NCI-H1105 treated with DMSO at 0.1 percent for 48 hours (cell line): ENCODE measurements around the gene AOPEP.

ENCODE experiments used
- DNase-seq: peaks from one replicate; lab custom pipeline; 2025; lab: John Stamatoyannopoulos, UW

The AOPEP gene, protein sequence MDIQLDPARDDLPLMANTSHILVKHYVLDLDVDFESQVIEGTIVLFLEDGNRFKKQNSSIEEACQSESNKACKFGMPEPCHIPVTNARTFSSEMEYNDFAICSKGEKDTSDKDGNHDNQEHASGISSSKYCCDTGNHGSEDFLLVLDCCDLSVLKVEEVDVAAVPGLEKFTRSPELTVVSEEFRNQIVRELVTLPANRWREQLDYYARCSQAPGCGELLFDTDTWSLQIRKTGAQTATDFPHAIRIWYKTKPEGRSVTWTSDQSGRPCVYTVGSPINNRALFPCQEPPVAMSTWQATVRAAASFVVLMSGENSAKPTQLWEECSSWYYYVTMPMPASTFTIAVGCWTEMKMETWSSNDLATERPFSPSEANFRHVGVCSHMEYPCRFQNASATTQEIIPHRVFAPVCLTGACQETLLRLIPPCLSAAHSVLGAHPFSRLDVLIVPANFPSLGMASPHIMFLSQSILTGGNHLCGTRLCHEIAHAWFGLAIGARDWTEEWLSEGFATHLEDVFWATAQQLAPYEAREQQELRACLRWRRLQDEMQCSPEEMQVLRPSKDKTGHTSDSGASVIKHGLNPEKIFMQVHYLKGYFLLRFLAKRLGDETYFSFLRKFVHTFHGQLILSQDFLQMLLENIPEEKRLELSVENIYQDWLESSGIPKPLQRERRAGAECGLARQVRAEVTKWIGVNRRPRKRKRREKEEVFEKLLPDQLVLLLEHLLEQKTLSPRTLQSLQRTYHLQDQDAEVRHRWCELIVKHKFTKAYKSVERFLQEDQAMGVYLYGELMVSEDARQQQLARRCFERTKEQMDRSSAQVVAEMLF

GRCh38 chr9:94726495-94727191 lies at the start of gene AOPEP:
Gene AOPEP (plus strand): TSS chr9:94726699. CDS start chr9:94759784, 33,085 bp downstream.
- DNase-seq = peak; percentile 94

DNA sequence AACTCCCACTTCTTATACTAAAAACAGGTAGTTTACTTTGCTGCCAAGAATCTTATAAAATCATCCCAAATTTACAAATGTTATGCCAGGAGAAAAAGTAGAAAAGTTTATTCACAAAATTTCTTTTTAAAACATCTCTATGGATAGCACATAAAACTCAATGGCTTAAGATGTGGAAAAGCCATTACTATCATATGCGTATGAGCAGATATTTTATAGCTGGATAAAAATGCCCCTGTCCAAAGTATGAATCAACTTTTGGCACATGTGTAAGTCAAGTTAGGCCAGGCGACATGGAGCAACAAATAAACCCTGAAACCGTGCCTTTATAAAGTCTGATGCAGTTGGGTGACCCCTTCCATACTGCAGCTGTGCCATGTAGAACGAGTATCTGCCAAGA lies 48.6 kb upstream of the AOPEP start:
- DNase-seq = no peak

DNA sequence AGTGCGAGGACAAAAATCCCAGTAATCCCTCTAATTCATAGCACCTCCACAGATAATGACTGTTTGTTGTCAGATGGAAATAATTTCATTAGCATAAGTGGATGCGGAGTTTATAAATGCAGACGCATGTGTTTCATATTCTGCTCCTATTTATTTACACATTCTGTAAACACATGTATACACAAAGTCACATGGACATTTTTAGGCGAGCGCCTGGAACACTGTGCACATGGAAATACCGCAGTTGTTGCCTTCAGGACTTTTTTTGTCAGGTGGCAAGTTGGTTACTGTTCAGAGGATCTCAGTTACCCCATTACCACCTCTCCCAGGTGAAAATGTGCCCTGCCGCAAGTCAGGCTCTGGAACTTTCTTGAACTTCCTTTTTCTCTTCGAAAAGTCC lies 46.9 kb upstream of the AOPEP start:
- DNase-seq = no peak

GRCh38 chr9:94680020-94680419 lies 46.5 kb upstream of the AOPEP start:
- no peak for DNase-seq

GRCh38 chr9:94680621-94681020 lies 45.9 kb upstream of the AOPEP start:
- no peak for DNase-seq

- DNase-seq = peak; percentile 55
Observed at GRCh38 chr9:94681508-94681907, 45.0 kb upstream of the AOPEP start.

DNA sequence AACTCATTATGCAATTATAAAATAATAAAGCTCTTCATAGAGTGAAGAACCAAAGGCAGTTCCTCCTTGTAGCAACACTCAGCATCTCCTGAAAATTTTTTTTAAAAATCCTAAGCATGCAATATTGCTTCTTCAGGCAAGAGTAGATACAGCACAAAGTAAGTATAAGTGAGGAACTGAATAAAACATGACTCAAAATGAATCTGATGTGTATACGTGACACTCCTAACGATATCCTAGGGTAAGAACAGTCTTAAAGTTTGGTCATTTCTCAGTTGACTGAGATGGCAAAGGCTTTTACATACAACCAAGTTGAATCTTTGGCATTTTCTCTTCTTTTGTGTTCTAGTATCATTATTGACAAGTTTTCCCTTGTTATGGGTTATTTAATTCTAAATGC lies 41.1 kb upstream of the AOPEP start:
- DNase-seq = no peak

- peak; percentile 55 for DNase-seq
Observed at GRCh38 chr9:94687451-94687850, 39.0 kb upstream of the AOPEP start.

- DNase-seq = no peak
Observed at GRCh38 chr9:94690344-94690743, 36.2 kb upstream of the AOPEP start.

DNA sequence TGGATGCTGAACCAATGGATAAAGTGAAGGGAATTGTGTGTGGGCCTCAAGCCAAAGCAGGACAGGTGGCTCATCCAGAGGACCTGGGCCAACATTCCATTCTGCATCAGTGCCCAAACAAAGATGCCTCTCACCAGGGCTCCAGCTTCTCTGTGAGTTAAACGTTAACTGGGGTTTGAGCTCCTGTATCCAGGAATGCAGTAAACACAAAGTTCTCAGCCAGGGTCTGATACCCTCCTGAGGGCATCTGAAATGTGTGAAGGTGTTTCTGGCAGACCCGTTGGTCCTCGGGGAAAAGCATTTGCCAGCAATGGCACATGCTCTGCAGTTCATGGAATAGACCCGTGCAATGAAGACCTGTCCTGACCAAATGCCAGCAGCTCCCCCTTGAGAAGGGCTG lies 33.9 kb upstream of the AOPEP start:
- DNase-seq = peak; percentile 34

- no peak for DNase-seq
Observed at GRCh38 chr9:94693485-94694204, 32.9 kb upstream of the AOPEP start.

DNA sequence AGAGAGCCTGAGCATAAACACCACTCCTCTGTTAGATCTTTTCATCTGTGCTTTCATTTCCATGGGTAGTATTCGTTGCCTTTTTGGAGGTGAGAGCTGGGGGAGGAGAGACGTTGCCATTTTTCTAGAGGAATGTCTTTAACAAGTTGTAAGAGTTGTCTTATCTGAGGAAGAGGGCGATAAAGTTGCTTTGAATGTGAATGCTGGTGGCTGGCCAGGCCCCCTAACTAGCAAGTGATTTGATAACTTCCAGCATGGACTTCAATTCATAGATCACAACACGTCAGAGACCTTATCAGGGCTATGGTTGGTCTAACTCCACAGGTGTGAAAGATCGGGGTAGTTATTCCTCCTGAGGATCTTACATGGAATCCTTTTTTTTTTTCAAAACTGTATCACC lies 30.0 kb upstream of the AOPEP start:
- no peak for DNase-seq

DNA sequence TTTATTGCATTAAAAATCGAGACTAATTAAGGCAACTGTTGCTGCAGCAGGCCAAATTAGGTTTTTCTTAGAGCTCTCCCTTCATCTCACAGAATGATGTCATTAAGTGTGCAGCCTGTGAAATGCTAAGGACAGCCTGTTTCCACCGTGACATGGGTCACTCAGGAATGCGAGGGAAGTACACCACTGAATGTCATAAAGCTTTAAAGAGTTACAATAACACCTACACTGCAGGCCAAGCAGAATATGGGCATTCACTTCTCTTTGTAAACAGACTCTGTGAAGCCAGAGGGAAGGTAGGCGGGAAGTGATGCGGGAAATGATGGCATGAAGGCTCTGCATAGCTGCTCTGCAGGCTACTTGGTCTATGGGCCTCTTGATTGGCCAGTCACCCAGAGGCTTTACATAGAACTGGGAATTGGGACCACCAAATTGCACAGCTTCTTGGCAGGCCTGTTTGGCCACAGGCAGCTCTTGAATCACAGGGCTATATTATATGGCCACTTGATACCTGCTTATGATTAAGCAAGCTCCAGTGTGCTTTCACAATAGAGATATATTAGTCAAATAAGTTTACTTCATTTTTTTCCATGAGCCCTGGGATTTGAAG lies 28.4 kb upstream of the AOPEP start:
- no peak for DNase-seq

GRCh38 chr9:94699715-94700373 lies 26.7 kb upstream of the AOPEP start:
- no peak for DNase-seq

- DNase-seq = no peak
Observed at GRCh38 chr9:94700445-94700844, 26.1 kb upstream of the AOPEP start.

DNA sequence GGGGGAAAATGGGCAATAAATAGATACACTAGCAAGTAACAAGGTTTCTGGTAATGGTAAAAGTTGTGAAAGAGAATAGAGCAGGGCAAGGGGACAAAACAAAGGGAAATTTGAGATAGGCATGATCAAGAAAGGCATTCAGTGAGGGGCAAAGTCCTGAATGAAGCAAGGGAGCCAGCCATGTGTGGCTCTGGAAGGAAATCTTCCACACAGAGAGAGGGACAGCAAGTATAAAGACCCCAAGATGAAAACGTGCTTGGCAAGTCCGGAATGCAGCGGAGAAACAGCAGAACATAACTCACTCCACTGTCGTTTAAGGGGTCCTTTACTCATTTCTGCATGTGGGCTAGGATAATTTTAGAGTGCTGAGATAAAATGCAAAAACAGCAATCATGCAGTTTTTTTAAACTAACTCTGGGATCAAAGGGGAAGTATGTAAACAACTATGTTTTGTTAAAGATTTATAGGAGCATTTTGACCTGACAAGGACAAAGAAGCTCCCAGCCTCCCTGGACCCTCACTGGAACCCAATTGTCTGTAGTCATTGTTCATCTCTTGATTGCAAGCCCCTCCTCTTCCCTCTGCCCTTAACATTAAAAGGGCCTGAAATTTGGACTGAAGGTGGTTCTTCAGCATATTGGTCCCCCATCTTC lies 22.9 kb upstream of the AOPEP start:
- no peak for DNase-seq

DNA sequence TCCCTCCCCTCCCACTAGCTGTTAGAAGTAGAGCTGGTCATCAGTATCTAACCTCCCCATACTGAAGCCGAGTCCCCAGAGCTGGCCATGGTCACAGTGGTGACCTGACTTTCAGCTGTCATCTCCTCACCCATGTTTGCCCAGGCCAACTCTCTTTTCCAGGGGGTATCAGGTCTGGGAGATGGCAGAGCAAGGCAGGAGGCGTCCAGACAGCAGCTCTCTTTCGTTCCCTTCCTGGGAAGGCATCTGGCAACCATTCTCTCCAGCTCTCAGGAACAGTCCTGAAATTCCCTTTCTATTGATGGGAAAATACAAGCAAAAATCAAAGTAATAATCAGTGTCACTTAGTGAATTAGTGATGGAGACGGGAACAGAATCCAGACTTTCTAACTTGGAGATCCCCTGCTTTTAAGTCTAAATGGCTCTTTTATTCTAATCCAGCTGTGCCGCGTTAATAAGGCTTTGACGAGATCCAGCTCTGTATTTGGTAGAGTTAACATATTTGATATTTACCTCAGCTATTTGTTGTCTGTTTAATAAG lies 21.3 kb upstream of the AOPEP start:
- no peak for DNase-seq

- no peak for DNase-seq
Observed at GRCh38 chr9:94706922-94707321, 19.6 kb upstream of the AOPEP start.

DNA sequence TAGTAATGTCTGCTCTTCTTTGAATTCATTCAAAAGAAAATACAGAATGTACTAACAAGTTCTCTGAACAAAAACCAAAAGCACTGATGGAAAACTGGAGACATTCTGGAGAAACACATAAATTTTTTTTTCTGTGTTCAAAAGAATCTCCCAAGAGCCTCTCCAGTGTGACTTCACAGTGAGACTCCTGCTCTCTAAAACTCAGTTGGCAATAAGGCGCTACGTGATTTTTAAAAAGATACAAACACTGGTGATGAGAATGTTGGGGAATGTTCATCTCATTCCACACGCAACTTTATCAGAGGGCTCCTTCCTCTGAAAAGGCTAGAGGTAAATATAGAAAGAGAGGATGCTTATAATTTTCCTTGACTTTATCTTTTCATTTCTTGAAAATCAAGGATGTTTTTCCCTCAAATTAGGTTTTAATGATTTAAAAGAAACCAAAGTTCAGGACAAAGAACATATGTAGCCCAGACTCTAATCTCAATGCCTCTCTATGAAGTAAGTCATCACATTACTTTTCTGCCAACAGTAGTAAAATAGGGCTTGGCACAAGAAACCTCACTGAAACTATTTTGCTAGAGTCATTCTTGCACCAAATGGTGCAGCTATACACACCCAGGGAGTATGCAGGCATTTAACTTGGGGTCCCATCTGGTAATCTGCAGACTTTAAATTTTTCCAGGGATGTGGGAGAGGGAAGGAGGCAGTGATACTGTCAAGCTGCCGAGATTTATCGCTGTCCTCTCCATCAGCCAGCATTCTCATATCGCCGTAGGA lies 12.9 kb upstream of the AOPEP start:
- DNase-seq = no peak
